GM12878 (cell line): Measurements from ENCODE around the gene RERE. TPM values are rescaled to one million over a fixed set of nuclear protein-coding genes. Genes with fewer than 3 reads are reported as not detected.

Experiments
- ATAC-seq: fragments of 200-7000 bp; cut with Tn5 transposase; 3 replicates; pipeline ENCODE4 v1.9.1; 2020; ENCODE audit warnings: mild to moderate bottlenecking, moderate library complexity
- BruUV-seq: library from RNA; stranded (reverse); fragments of 400-500 nt; replicated peaks from 2 replicates; lab custom pipeline; 2021; lab: Mats Ljungman, UMichigan
- CTCF ChIA-PET: fragments of 300-600 bp; sonication (Branson Sonifier 250); formaldehyde crosslinking; extraction: SDS; loops from one replicate; lab custom pipeline; 2021; ENCODE audit warnings: inconsistent platforms; lab: Yijun Ruan, JAX
- POLR2A ChIA-PET: fragments of 350-600 bp; formaldehyde crosslinking; extraction: SDS; loops from one replicate; lab custom pipeline; 2021; ENCODE audit warnings: inconsistent platforms; lab: Charles Lee
- RAD21 ChIA-PET: fragments of 300-600 bp; sonication (Branson Sonifier 250); formaldehyde crosslinking; loops from one replicate; lab custom pipeline; 2023; ENCODE audit warnings: antibody characterized with exemption; ENCODE audit not compliant: unreplicated experiment; lab: Charles Lee
- SMC1A ChIA-PET: fragments of 300-600 bp; sonication (Branson Sonifier 250); formaldehyde crosslinking; loops from one replicate; lab custom pipeline; 2023; ENCODE audit not compliant: unreplicated experiment, uncharacterized antibody; lab: Charles Lee
- DNase-seq: peaks from one replicate; pipeline ENCODE4 v3.0.0-alpha.2; 2011; ENCODE audit warnings: low read depth, low spot score
- FAIRE-seq: peaks from 3 replicates; lab custom pipeline; 2011; peaks lifted over from hg19 to GRCh38; lab: Jason Lieb, UNC
- H2AFZ ChIP-seq: 2 replicates; pipeline ENCODE4 v1.6.0; 2011; ENCODE audit warnings: low read depth, low read length, control low read depth; ENCODE audit not compliant: control insufficient read depth
- H3K27ac ChIP-seq: 2 replicates; pipeline ENCODE4 v1.5.1; 2011; ENCODE audit warnings: control low read depth; ENCODE audit not compliant: control insufficient read depth, insufficient read depth
- H3K27me3 ChIP-seq, 2 experiments: replicated peaks in 1 of 2; 2 replicates each; pipeline versions ENCODE4 v1.6.0 to v1.6.1; 2011; ENCODE audit warnings: low read length in 1 of 2; ENCODE audit not compliant: control insufficient read depth in 2 of 2, insufficient read depth in 2 of 2
- H3K36me3 ChIP-seq, 2 experiments: 2 replicates each; pipeline ENCODE4 v1.5.1; 2011; ENCODE audit warnings: low read length in 1 of 2; ENCODE audit not compliant: control insufficient read depth in 2 of 2, insufficient read depth in 2 of 2
- H3K4me1 ChIP-seq: 2 replicates; pipeline ENCODE4 v1.6.1; 2011; ENCODE audit warnings: mild to moderate bottlenecking, low read length, moderate library complexity, mixed read lengths; ENCODE audit not compliant: control insufficient read depth, insufficient read depth
- H3K4me2 ChIP-seq: 2 replicates; pipeline ENCODE4 v1.6.0; 2011; ENCODE audit warnings: control low read depth; ENCODE audit not compliant: control insufficient read depth, insufficient read depth
- H3K4me3 ChIP-seq: fragments of 200-600 bp; sonication (generic); 2 replicates; pipeline ENCODE4 v1.5.1; 2016
- H3K79me2 ChIP-seq: 2 replicates; pipeline ENCODE4 v1.6.0; 2011; ENCODE audit warnings: low read length; ENCODE audit not compliant: control insufficient read depth, insufficient read depth
- H3K9ac ChIP-seq: 2 replicates; pipeline ENCODE4 v1.8.0; 2011; ENCODE audit warnings: low read length, control low read depth, mixed read lengths; ENCODE audit not compliant: control insufficient read depth, insufficient read depth
- H3K9me3 ChIP-seq: replicated peaks from 3 replicates; pipeline ENCODE4 v1.5.1; 2011; ENCODE audit warnings: mild to moderate bottlenecking, low read length; ENCODE audit not compliant: control insufficient read depth, insufficient read depth
- H4K20me1 ChIP-seq: 2 replicates; pipeline ENCODE4 v1.6.0; 2011; ENCODE audit not compliant: control insufficient read depth, insufficient read depth
- BACH1 ChIP-seq: fragments of 450-650 bp; IDR thresholded peaks from 2 replicates; pipeline ENCODE4 v1.6.1; 2017; ENCODE audit warnings: mild to moderate bottlenecking, borderline replicate concordance
- CBFB ChIP-seq: IDR thresholded peaks from 2 replicates; pipeline ENCODE4 v1.6.1; 2016; ENCODE audit warnings: antibody characterized with exemption, low read depth
- CBX5 ChIP-seq: sonication (generic); IDR thresholded peaks from 2 replicates; pipeline ENCODE4 v1.6.1; 2016; ENCODE audit warnings: low read depth, moderate library complexity, mild to moderate bottlenecking, inconsistent platforms
- HSF1 ChIP-seq: fragments of 150-350 bp; IDR thresholded peaks from 2 replicates; pipeline ENCODE4 v1.6.1; 2014; ENCODE audit warnings: mild to moderate bottlenecking, low read depth, low read length
- LARP7 ChIP-seq: fragments of 450-650 bp; IDR thresholded peaks from 2 replicates; pipeline ENCODE4 v1.6.1; 2017; ENCODE audit warnings: mild to moderate bottlenecking
- MTA3 ChIP-seq: IDR thresholded peaks from 2 replicates; pipeline ENCODE4 v1.6.1; 2012; ENCODE audit warnings: low read length, inconsistent platforms, borderline replicate concordance
- PAX5 ChIP-seq: IDR thresholded peaks from 2 replicates; pipeline ENCODE4 v1.6.1; 2011; ENCODE audit warnings: low read depth, low read length, borderline replicate concordance
- PML ChIP-seq: IDR thresholded peaks from 2 replicates; pipeline ENCODE4 v1.6.1; 2012; ENCODE audit warnings: low read length, inconsistent platforms
- RB1 ChIP-seq: fragments of 450-650 bp; formaldehyde crosslinking; IDR thresholded peaks from 2 replicates; pipeline ENCODE4 v1.6.1; 2017; ENCODE audit warnings: mild to moderate bottlenecking, borderline replicate concordance
- TCF12 ChIP-seq: IDR thresholded peaks from 2 replicates; pipeline ENCODE4 v1.6.1; 2011; ENCODE audit warnings: low read depth, mild to moderate bottlenecking, low read length
- ZNF274 ChIP-seq: IDR thresholded peaks from one replicate; pipeline ENCODE4 v1.8.0; 2011; ENCODE audit not compliant: insufficient read length, insufficient read depth
- ZZZ3 ChIP-seq: IDR thresholded peaks from 2 replicates; pipeline ENCODE4 v1.6.1; 2011; ENCODE audit warnings: low read depth; ENCODE audit not compliant: control insufficient read depth, insufficient read length
- WGBS: methylation state at CpG from one replicate; pipeline ENCODE4 v1.1.6; 2016; ENCODE audit warnings: low lambda C conversion rate; ENCODE audit not compliant: insufficient replicate concordance, insufficient coverage; ENCODE audit errors: missing lambda C conversion rate; 5-methylcytosine and 5-hydroxymethylcytosine counted together
- in situ Hi-C: fragments of 300-500 bp; cut with MboI; formaldehyde crosslinking; loops from 9 replicates; pipeline ENCODE4 v1.14.3; 2018; ENCODE audit warnings: mixed read lengths
- intact Hi-C: fragments of 100-400 bp; cut with micrococcal nuclease; formaldehyde crosslinking; loops from one replicate; pipeline ENCODE4 v1.14.2; 2022; ENCODE audit not compliant: unreplicated experiment
- polyA plus RNA-seq, 11 experiments: library from polyadenylated mRNA; depleted of rRNA in 4 of 11; unstranded in 6 of 11; stranded (reverse) in 5 of 11; fragments of >200 nt; fragmentation: Nextera tagmentation in 4 of 11; fragmentation: Illumina TruSeq in 1 of 11; extraction: Ambion mirVana in 4 of 11; extraction: Trizol in 1 of 11; gene quantifications; 1 replicate in 1 of 11; 2 replicates in 10 of 11; pipeline versions ENCODE4 v1.2.1 to v1.2.3, GENCODE V29; 2011 to 2016; ENCODE audit warnings: inconsistent platforms in 2 of 11, missing spikeins in 2 of 11, low read depth in 1 of 11
- total RNA-seq, 4 experiments: library from RNA; depleted of rRNA in 3 of 4; stranded (reverse); fragments of >200 nt in 3 of 4; fragmentation: Illumina TruSeq in 1 of 4; extraction: Trizol in 1 of 4; gene quantifications; 2 replicates each; pipeline versions ENCODE4 v1.2.1 to v1.2.3, GENCODE V29; 2013 to 2021
- TF ChIP-seq, protein P1 (sequence below): fragments of 450-650 bp; IDR thresholded peaks from 2 replicates; pipeline ENCODE4 v1.6.1; 2014; ENCODE audit warnings: mild to moderate bottlenecking
- TF ChIP-seq, protein P2 (sequence below): fragments of 450-650 bp; formaldehyde crosslinking; IDR thresholded peaks from 2 replicates; pipeline ENCODE4 v1.4.0; 2022; ENCODE audit warnings: mild to moderate bottlenecking, moderate library complexity

Gene RERE
- total and polyA plus RNA-seq, 10 of the 15 experiments (the other 5 are each of a cell fraction or from before 2014, with no cell fraction given): 5.2 to 60.5 (median 20.2) TPM

- 0 out of 2 replicates have a peak, but pooled peaks cover 3% of the 10 kb centered on the region for H4K20me1 ChIP-seq
- H3K79me2 ChIP-seq: peaks cover 4% of the 10 kb centered on the region
- intact Hi-C loops (no loop called here), in situ Hi-C loops (no loop called here)
- H3K27ac ChIP-seq: no peak overlapping the region
- H3K4me2 ChIP-seq: no peak overlapping the region
- no peak for ATAC-seq
- no peak for DNase-seq
- RAD21 ChIA-PET: no interaction called here
- H3K4me1 ChIP-seq: no peaks in the 10 kb centered on the region
- H3K9me3 ChIP-seq: no peaks in the 10 kb centered on the region
- H2AFZ ChIP-seq: no peak overlapping the region
- CTCF ChIA-PET: no interaction called here
- no TSS peak for BruUV-seq
- 100% methylated on average over 2 of the region's 2 CpGs for WGBS
- no peak overlapping the region for H3K9ac ChIP-seq
- POLR2A ChIA-PET: no interaction called here
- peaks cover 11 to 14% of the 10 kb centered on the region in 2 experiments for H3K36me3 ChIP-seq
- no peak overlapping the region for H3K4me3 ChIP-seq
- no peaks in the 10 kb centered on the region for H3K27me3 ChIP-seq
- no peak for TF ChIP-seq HSF1
- TF ChIP-seq ZZZ3: no peak
- TF ChIP-seq LARP7: no peak
- TF ChIP-seq PML: no peak
- no peak for TF ChIP-seq PAX5
- SMC1A ChIA-PET: interaction anchor here (1.3 to 2.3 kb wide), 2 partner anchors 11 to 54 kb away, joined by 3 to 8 read pairs; no protein-coding TSS in a partner anchor
- no peak for FAIRE-seq
Measured at GRCh38 chr1:8384577-8384976, 432.9 kb downstream of the RERE start.

GRCh38 chr1:8384088-8384487, 433.4 kb downstream of the RERE start:
- Histone ChIP-seq H3K36me3 (peaks cover 9 to 11% of the 10 kb centered on the region in 2 experiments), H3K9ac (no peak overlapping the region), H3K79me2 (peaks cover 4% of the 10 kb centered on the region), H4K20me1 (peaks cover 3% of the 10 kb centered on the region; the same call in 1 of the 2 replicates), H2AFZ (no peak overlapping the region), H3K4me2 (no peak overlapping the region), H3K9me3 (no peaks in the 10 kb centered on the region), H3K27ac (no peak overlapping the region), H3K4me1 (no peaks in the 10 kb centered on the region), H3K27me3 (no peaks in the 10 kb centered on the region), H3K4me3 (no peak overlapping the region)
- no TSS peak for BruUV-seq
- POLR2A ChIA-PET: interaction anchor here (0.6 kb wide), 1 partner anchor 450 kb away, joined by 4 read pairs; no protein-coding TSS in a partner anchor
- FAIRE-seq (no peak), ATAC-seq (no peak), DNase-seq (no peak)
- intact Hi-C loops: no loop called here
- in situ Hi-C loops: no loop called here
- SMC1A ChIA-PET: interaction anchor here (1.0 to 1.3 kb wide), 3 partner anchors 11 to 36 kb away, joined by 3 read pairs; no protein-coding TSS in a partner anchor
- RAD21 ChIA-PET: no interaction called here
- 95% methylated on average over 6 of the region's 6 CpGs for whole genome bisulfite sequencing
- CTCF ChIA-PET: interaction anchor here (1.5 kb wide), 1 partner anchor 137 kb away, joined by 4 read pairs; no protein-coding TSS in a partner anchor
- TF ChIP-seq BACH1 (no peak), CBX5 (no peak), TCF12 (no peak), ZNF274 (no peak), RB1 (no peak), CBFB (no peak), MTA3 (no peak)
- TF ChIP-seq, protein P1, sequence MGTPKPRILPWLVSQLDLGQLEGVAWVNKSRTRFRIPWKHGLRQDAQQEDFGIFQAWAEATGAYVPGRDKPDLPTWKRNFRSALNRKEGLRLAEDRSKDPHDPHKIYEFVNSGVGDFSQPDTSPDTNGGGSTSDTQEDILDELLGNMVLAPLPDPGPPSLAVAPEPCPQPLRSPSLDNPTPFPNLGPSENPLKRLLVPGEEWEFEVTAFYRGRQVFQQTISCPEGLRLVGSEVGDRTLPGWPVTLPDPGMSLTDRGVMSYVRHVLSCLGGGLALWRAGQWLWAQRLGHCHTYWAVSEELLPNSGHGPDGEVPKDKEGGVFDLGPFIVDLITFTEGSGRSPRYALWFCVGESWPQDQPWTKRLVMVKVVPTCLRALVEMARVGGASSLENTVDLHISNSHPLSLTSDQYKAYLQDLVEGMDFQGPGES: no peak
- TF ChIP-seq, protein P2, sequence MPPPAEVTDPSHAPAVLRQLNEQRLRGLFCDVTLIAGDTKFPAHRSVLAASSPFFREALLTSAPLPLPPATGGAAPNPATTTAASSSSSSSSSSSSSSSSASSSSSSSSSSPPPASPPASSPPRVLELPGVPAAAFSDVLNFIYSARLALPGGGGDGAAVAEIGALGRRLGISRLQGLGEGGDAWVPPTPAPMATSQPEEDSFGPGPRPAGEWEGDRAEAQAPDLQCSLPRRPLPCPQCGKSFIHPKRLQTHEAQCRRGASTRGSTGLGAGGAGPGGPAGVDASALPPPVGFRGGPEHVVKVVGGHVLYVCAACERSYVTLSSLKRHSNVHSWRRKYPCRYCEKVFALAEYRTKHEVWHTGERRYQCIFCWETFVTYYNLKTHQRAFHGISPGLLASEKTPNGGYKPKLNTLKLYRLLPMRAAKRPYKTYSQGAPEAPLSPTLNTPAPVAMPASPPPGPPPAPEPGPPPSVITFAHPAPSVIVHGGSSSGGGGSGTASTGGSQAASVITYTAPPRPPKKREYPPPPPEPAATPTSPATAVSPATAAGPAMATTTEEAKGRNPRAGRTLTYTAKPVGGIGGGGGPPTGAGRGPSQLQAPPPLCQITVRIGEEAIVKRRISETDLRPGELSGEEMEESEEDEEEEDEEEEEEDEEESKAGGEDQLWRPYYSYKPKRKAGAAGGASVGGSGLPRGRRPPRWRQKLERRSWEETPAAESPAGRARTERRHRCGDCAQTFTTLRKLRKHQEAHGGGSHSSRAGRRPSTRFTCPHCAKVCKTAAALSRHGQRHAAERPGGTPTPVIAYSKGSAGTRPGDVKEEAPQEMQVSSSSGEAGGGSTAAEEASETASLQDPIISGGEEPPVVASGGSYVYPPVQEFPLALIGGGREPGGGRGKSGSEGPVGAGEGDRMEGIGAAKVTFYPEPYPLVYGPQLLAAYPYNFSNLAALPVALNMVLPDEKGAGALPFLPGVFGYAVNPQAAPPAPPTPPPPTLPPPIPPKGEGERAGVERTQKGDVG (CRISPR knock-in tag): no peak
